Activated CD4-positive, alpha-beta memory T cell treated with anti-CD3 and anti-CD28 coated beads, Interleukin-2, amount 10 ng/mL, durations not matched to agents 7 days and 5 days (primary cell): ENCODE data around the gene ST6GALNAC4. TPM values are rescaled to one million over a fixed set of nuclear protein-coding genes. Genes with fewer than 3 reads are reported as not detected.
A peak's percentile ranks its signal among the peaks of the same experiment; 100 is the strongest.

Experiments used
- CTCF ChIA-PET: fragments of 350-600 bp; sonication (Branson Sonifier 250); formaldehyde crosslinking; loops from one replicate; lab custom pipeline; 2021; ENCODE audit warnings: antibody characterized with exemption, inconsistent platforms; lab: Charles Lee
- POLR2A ChIA-PET: fragments of 350-600 bp; sonication (Branson Sonifier 250); formaldehyde crosslinking; loops from one replicate; lab custom pipeline; 2021; ENCODE audit warnings: antibody characterized with exemption; lab: Charles Lee
- DNase-seq: peaks from one replicate; pipeline ENCODE4 v3.0.0-alpha.2; 2020
- H3K27ac Mint-ChIP-seq: one replicate; pipeline ENCODE4 v1.8.0; 2021; ENCODE audit warnings: mild to moderate bottlenecking, mixed read lengths
- H3K27me3 Mint-ChIP-seq: one replicate; pipeline ENCODE4 v1.8.0; 2021; ENCODE audit warnings: mixed read lengths
- H3K36me3 Mint-ChIP-seq: one replicate; pipeline ENCODE4 v1.8.0; 2021; ENCODE audit warnings: low read depth, mixed read lengths
- H3K4me1 Mint-ChIP-seq: one replicate; pipeline ENCODE4 v1.8.0; 2021; ENCODE audit warnings: mixed read lengths
- H3K4me3 Mint-ChIP-seq: one replicate; pipeline ENCODE4 v1.8.0; 2021; ENCODE audit warnings: mild to moderate bottlenecking, mixed read lengths
- H3K9me3 Mint-ChIP-seq: one replicate; pipeline ENCODE4 v1.8.0; 2021; ENCODE audit warnings: mixed read lengths
- total RNA-seq, 2 experiments: library from RNA; stranded (reverse); gene quantifications; one replicate each; pipeline ENCODE4 v1.2.3, GENCODE V29; 2021

Gene ST6GALNAC4
- total RNA-seq, 2 experiments from 2014 or later, result 19.4 to 21.5 TPM

DNA sequence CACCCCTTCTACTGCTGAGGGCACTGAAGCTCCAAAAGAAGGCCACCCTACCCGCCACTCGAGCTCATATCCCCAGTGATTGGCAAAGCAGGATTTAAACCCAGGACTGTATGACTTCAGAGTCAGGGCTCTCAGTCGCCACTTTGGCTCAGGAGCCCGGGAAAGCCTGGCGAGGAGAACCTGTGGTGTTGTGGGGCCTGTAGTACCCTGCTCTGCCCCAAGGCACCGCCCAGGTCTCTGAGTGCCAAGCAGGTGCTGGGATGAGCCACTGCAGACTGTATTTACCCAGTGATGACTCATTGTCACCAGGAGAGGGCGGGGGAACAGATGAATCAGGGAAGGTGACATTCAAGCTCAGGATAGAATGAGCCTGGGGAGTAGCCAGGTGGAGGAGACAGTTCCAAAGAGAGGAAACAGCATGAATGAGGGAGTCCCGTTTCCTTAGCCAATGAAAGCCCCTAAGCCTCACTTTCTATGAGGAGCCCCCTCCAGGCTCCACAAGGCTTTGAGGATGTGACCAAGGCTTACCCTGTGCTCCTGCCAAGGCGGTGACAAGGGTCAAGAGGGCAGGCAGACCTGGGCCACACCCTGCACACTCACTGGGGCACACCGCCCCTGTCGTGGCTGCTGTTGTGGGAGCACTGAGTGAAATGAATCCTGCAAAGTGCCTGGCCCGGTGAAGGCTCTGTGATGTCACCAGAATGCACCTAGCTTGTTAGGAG, 38.6 kb upstream of the ST6GALNAC4 start:
- Mint-ChIP-seq H3K36me3 (peaks cover 38% of the 10 kb centered on the region), H3K4me1 (peaks cover 72% of the 10 kb centered on the region), H3K27me3 (no peaks in the 10 kb centered on the region)

GRCh38 chr9:127954831-127955293, 38.0 kb upstream of the ST6GALNAC4 start:
- H3K9me3 Mint-ChIP-seq, result no peaks in the 10 kb centered on the region
- CTCF ChIA-PET, result interaction anchor here (0.7 to 6.3 kb wide), 16 partner anchors 9 to 163 kb away, joined by 3 to 112 read pairs (median 7); partner anchors contain the start of gene EEIG1
- H3K36me3 Mint-ChIP-seq, result peaks cover 38% of the 10 kb centered on the region
- H3K4me3 Mint-ChIP-seq, result no peak overlapping the region
- H3K27me3 Mint-ChIP-seq, result no peaks in the 10 kb centered on the region
- DNase-seq, result no peak
- POLR2A ChIA-PET, result interaction anchor here (0.7 to 5.7 kb wide), 13 partner anchors 9 to 139 kb away, joined by 3 to 52 read pairs (median 8); partner anchors contain the start of genes EEIG1, NAIF1 and SLC25A25
- peaks cover 72% of the 10 kb centered on the region for H3K4me1 Mint-ChIP-seq
- no peak overlapping the region for H3K27ac Mint-ChIP-seq

More for the DNA sequence above, 38.6 kb upstream of the ST6GALNAC4 start:
- H3K4me3 Mint-ChIP-seq, result peak overlapping the region; percentile 31
- H3K9me3 Mint-ChIP-seq, result no peaks in the 10 kb centered on the region
- CTCF ChIA-PET, result interaction anchor here (0.6 to 6.3 kb wide), 20 partner anchors 9 to 144 kb away, joined by 3 to 112 read pairs (median 6); partner anchors contain the start of genes EEIG1, NAIF1 and SLC25A25
- POLR2A ChIA-PET, result interaction anchor here (0.7 to 5.7 kb wide), 13 partner anchors 8 to 139 kb away, joined by 3 to 52 read pairs (median 8); partner anchors contain the start of genes EEIG1, NAIF1 and SLC25A25
- peak overlapping the region; percentile 66 for H3K27ac Mint-ChIP-seq
- DNase-seq, result peak; percentile 81

DNA sequence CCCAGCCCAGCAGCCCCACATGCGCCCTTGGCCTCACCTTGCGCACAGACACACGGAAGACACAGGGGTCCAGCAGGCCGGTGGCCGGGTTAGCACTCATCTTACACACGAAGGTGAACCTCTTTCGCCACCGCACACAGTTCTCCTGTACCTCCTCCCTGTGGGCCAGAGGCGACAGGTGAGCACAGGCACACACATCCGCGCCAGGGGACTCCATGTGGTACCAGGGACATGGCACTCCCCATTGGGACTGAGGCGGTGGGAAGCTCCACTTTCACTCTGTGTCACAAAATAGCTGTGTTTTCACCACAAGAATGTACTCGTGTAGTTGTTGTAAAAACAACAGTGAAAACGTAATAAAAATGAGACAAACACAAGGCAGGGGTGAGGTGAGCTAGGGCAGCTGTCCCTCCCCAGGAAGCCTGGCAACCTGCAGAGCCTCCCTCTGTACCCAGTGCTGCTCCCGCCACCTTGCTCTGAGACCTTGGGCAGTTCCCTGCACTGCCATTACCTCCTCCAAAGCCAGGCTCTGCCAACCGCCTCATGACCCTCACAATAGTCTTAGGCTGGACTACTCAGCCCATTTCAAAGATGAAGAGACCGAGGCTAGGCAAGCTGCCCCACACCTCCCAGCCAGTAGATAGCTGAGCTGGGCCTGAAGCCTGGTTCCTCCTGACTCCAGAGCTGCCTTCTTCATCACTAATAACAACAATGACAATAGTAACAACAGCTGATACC, 37.1 kb upstream of the ST6GALNAC4 start:
- Mint-ChIP-seq H3K9me3 (no peaks in the 10 kb centered on the region), H3K4me3 (no peak overlapping the region)
- no peak for DNase-seq

GRCh38 chr9:127953154-127953553, 36.3 kb upstream of the ST6GALNAC4 start:
- H3K4me3 Mint-ChIP-seq, result no peak overlapping the region
- H3K36me3 Mint-ChIP-seq, result peaks cover 30% of the 10 kb centered on the region

More for the DNA sequence above, 37.1 kb upstream of the ST6GALNAC4 start:
- CTCF ChIA-PET, result interaction anchor here (0.8 to 6.3 kb wide), 11 partner anchors 10 to 164 kb away, joined by 3 to 112 read pairs (median 6); partner anchors contain the start of gene EEIG1
- peaks cover 68% of the 10 kb centered on the region for H3K4me1 Mint-ChIP-seq
- POLR2A ChIA-PET, result interaction anchor here (0.7 to 5.7 kb wide), 10 partner anchors 11 to 114 kb away, joined by 3 to 52 read pairs (median 8); partner anchors contain the start of genes DPM2, EEIG1, NAIF1 and SLC25A25
- peak overlapping the region; percentile 11 for H3K27ac Mint-ChIP-seq
- H3K36me3 Mint-ChIP-seq, result peaks cover 30% of the 10 kb centered on the region
- H3K27me3 Mint-ChIP-seq, result no peaks in the 10 kb centered on the region

DNA sequence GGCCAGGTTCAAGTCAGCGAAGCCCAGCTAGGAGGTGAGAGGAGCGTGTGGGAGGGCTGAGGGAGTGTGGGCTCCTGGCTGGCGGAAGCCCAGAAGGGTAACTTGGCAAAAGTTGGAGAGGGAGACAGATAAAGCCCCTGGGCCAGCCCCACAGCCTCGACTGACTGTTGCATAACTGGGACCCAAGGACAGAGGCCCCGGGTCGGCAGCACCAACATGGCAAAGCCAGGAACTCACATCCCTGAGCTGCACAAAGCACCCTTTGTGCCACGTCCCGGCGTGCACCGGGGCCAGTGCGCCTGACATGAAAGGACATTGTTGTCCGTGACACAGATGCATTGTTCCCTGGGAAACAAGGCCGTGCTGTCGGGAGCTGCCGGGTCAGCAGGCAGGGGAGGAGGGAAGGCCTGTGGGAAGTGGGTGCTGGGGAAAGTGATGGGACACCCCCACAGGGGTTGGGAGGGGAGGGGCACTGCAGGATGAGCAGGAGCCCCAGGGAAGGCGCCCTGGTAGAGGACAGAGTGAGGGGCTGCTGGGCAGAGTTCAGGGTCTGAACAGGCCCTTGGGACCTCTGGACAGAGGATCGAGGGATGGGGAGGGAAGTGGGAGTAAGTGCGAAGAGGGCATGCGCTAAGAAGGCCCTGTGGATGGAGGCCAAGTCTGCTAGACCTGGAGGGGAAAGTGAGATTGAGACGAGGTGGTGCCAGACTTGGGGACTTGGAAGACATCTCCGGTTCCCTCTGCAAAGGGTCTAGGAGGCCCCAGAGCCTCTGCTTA, 33.9 kb upstream of the ST6GALNAC4 start:
- peaks cover 53% of the 10 kb centered on the region for H3K4me1 Mint-ChIP-seq
- peaks cover 35% of the 10 kb centered on the region for H3K36me3 Mint-ChIP-seq

More at GRCh38 chr9:127953154-127953553, 36.3 kb upstream of the ST6GALNAC4 start:
- Mint-ChIP-seq H3K4me1 (peaks cover 68% of the 10 kb centered on the region), H3K9me3 (no peaks in the 10 kb centered on the region), H3K27ac (no peak overlapping the region), H3K27me3 (no peaks in the 10 kb centered on the region)
- ChIA-PET CTCF (interaction anchor here (1.6 to 6.3 kb wide), 3 partner anchors 10 to 81 kb away, joined by 5 to 56 read pairs (median 24); no protein-coding TSS in a partner anchor), POLR2A (interaction anchor here (1.4 to 5.2 kb wide), 4 partner anchors 16 to 81 kb away, joined by 6 to 52 read pairs (median 36); partner anchors contain the start of genes DPM2 and EEIG1)
- DNase-seq, result no peak

GRCh38 chr9:127949827-127950512, 33.1 kb upstream of the ST6GALNAC4 start:
- no peak for DNase-seq
- no peaks in the 10 kb centered on the region for H3K27me3 Mint-ChIP-seq
- CTCF ChIA-PET, result interaction anchor here (0.6 to 0.9 kb wide), 2 partner anchors 8 to 365 kb away, joined by 3 read pairs; no protein-coding TSS in a partner anchor
- H3K4me1 Mint-ChIP-seq, result peaks cover 45% of the 10 kb centered on the region
- no peak overlapping the region for H3K4me3 Mint-ChIP-seq
- no peaks in the 10 kb centered on the region for H3K9me3 Mint-ChIP-seq
- no peak overlapping the region for H3K27ac Mint-ChIP-seq
- POLR2A ChIA-PET, result interaction anchor here (1.0 to 1.8 kb wide), 5 partner anchors 9 to 77 kb away, joined by 3 to 9 read pairs (median 4); partner anchors contain the start of gene DPM2
- peaks cover 38% of the 10 kb centered on the region for H3K36me3 Mint-ChIP-seq

More for the DNA sequence above, 33.9 kb upstream of the ST6GALNAC4 start:
- no peak for DNase-seq
- Mint-ChIP-seq H3K4me3 (no peak overlapping the region), H3K9me3 (no peaks in the 10 kb centered on the region), H3K27me3 (no peaks in the 10 kb centered on the region), H3K27ac (no peak overlapping the region)
- ChIA-PET CTCF (no interaction called here), POLR2A (interaction anchor here (1.0 to 1.4 kb wide), 4 partner anchors 10 to 77 kb away, joined by 3 to 5 read pairs (median 4); no protein-coding TSS in a partner anchor)

DNA sequence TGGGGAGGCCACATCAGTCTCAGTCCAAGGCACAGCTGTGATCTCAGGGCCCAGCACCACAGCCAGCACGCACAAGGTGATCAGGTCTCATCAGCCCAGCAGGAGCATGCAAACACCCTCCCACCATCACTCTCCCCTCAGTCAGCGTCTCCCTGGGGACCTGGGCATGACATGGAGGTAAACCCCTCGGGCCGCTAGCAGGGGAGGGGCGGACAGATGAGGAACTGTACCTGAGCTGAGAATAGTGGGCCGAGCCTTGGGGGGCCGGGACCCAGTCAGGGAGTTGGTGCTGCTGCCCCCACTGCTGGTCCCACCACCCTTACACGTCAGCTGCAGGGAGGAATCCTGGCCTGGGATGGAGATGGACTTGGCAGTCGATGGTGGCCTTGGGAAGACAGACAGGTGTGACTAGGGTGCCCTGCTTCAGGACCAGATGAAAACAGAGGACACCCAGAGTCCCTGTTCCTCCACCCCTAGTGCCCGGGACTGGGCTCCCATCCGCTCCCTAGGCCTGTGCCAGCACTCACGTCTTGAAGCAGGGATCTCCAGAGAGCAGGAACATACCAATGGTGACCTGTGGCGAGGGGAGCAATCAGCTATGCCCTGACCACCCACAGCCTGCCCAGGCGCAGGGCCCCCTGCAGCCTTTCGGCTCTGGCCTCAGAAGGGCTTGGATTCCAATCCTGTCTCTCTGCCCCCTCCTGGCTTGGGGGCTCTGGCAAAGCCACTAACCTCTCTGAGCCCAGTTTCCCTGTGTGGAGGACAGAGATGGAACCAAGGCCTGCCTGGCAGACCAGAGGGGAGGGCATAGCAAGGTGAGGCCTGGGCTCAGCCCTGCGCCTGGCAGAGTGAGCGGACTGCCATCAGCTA, 31.2 kb upstream of the ST6GALNAC4 start:
- CTCF ChIA-PET, result interaction anchor here (0.9 to 1.3 kb wide), 3 partner anchors 29 to 88 kb away, joined by 3 to 6 read pairs (median 4); no protein-coding TSS in a partner anchor
- POLR2A ChIA-PET, result no interaction called here
- Mint-ChIP-seq H3K4me1 (peaks cover 38% of the 10 kb centered on the region), H3K27me3 (no peaks in the 10 kb centered on the region), H3K4me3 (no peak overlapping the region), H3K36me3 (peaks cover 48% of the 10 kb centered on the region), H3K27ac (peak overlapping the region; percentile 16), H3K9me3 (no peaks in the 10 kb centered on the region)
- no peak for DNase-seq

DNA sequence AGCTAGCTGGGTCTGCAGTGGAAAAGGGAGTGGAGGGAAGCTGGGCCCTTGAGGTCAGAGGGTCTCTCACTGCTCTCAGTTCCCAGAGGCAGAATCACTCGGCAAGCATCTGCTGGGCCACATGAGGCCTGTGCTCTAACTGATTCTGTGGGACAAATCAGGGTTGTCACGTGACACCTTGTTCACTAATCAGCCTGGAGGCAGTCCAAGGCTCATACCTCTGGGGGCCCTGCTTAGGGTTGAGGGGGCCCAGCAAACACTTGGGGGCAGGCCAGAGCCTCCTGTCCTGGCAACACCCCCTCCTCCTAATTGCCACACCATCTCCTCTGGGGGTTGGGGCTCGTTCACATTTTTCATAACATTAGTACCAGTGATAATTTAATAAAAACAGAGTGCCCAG, 29.9 kb upstream of the ST6GALNAC4 start:
- Mint-ChIP-seq H3K27ac (no peak overlapping the region), H3K27me3 (no peaks in the 10 kb centered on the region), H3K4me3 (no peak overlapping the region), H3K9me3 (no peaks in the 10 kb centered on the region), H3K4me1 (peaks cover 36% of the 10 kb centered on the region), H3K36me3 (peaks cover 61% of the 10 kb centered on the region)
- ChIA-PET CTCF (interaction anchor here (1.6 to 6.8 kb wide), 2 partner anchors 9 to 90 kb away, joined by 7 to 157 read pairs; no protein-coding TSS in a partner anchor), POLR2A (no interaction called here)
- DNase-seq, result no peak

- POLR2A ChIA-PET, result no interaction called here
- H3K27me3 Mint-ChIP-seq, result no peaks in the 10 kb centered on the region
- H3K9me3 Mint-ChIP-seq, result no peaks in the 10 kb centered on the region
- no peak overlapping the region for H3K4me3 Mint-ChIP-seq
- no peak for DNase-seq
- H3K4me1 Mint-ChIP-seq, result peaks cover 33% of the 10 kb centered on the region
- CTCF ChIA-PET, result interaction anchor here (1.6 to 6.8 kb wide), 2 partner anchors 10 to 91 kb away, joined by 7 to 157 read pairs; no protein-coding TSS in a partner anchor
- no peak overlapping the region for H3K27ac Mint-ChIP-seq
- peaks cover 62% of the 10 kb centered on the region for H3K36me3 Mint-ChIP-seq
Measured at GRCh38 chr9:127945942-127946341, 29.1 kb upstream of the ST6GALNAC4 start.

- Mint-ChIP-seq H3K27ac (no peak overlapping the region), H3K4me1 (peaks cover 30% of the 10 kb centered on the region), H3K36me3 (peaks cover 64% of the 10 kb centered on the region), H3K9me3 (no peaks in the 10 kb centered on the region), H3K4me3 (no peak overlapping the region), H3K27me3 (no peaks in the 10 kb centered on the region)
- no peak for DNase-seq
- CTCF ChIA-PET, result interaction anchor here (1.6 to 6.8 kb wide), 3 partner anchors 10 to 91 kb away, joined by 7 to 157 read pairs (median 56); no protein-coding TSS in a partner anchor
- POLR2A ChIA-PET, result interaction anchor here (2.5 kb wide), 1 partner anchor 10 kb away, joined by 9 read pairs; no protein-coding TSS in a partner anchor
Measured at GRCh38 chr9:127945338-127945737, 28.5 kb upstream of the ST6GALNAC4 start.
